PC-3 (cell line): ENCODE measurements around the gene ARHGEF28. TPM values are rescaled to one million over a fixed set of nuclear protein-coding genes. Genes with fewer than 3 reads are reported as not detected.

Experiments
- ATAC-seq: fragments of 200-7000 bp; cut with Tn5 transposase; 2 replicates; pipeline ENCODE4 v1.9.1; 2020; ENCODE audit warnings: mild to moderate bottlenecking, moderate library complexity
- BruUV-seq: library from RNA; stranded (reverse); fragments of 400-500 nt; replicated peaks from 2 replicates; lab custom pipeline; 2021; lab: Mats Ljungman, UMichigan
- CTCF ChIA-PET: fragments of 300-600 bp; sonication (Branson Sonifier 250); formaldehyde crosslinking; loops from one replicate; lab custom pipeline; 2022; ENCODE audit warnings: antibody characterized with exemption; lab: Charles Lee
- POLR2A ChIA-PET: fragments of 300-600 bp; sonication (Branson Sonifier 250); formaldehyde crosslinking; loops from one replicate; lab custom pipeline; 2022; ENCODE audit warnings: antibody characterized with exemption; ENCODE audit not compliant: unreplicated experiment; lab: Charles Lee
- DNase-seq: peaks from one replicate; pipeline ENCODE4 v3.0.0-alpha.2; 2015
- H2AFZ ChIP-seq: fragments of 300-600 bp; sonication (generic); 2 replicates; pipeline ENCODE4 v1.6.0; 2016; ENCODE audit warnings: antibody characterized with exemption, low read length
- H3F3A ChIP-seq: fragments of 300-600 bp; sonication (generic); one replicate; pipeline ENCODE4 v1.6.0; 2017; ENCODE audit warnings: antibody characterized with exemption, low read length, control low read depth, mild to moderate bottlenecking; ENCODE audit not compliant: unreplicated experiment
- H3K27ac ChIP-seq: fragments of 300-600 bp; sonication (generic); 2 replicates; pipeline ENCODE4 v1.5.1; 2016; ENCODE audit warnings: mild to moderate bottlenecking, low read length
- H3K27me3 ChIP-seq: fragments of 300-600 bp; sonication (generic); 2 replicates; pipeline ENCODE4 v1.6.1; 2016; ENCODE audit warnings: low read length, mixed read lengths
- H3K36me3 ChIP-seq: fragments of 300-600 bp; sonication (generic); 2 replicates; pipeline ENCODE4 v1.6.1; 2016; ENCODE audit warnings: low read depth, mixed run types, low read length, mixed read lengths
- H3K4me1 ChIP-seq: fragments of 300-600 bp; sonication (generic); 2 replicates; pipeline ENCODE4 v1.5.1; 2016; ENCODE audit warnings: low read length; ENCODE audit not compliant: insufficient read depth
- H3K4me2 ChIP-seq: fragments of 300-600 bp; sonication (generic); 2 replicates; pipeline ENCODE4 v1.6.0; 2016; ENCODE audit warnings: low read length
- H3K4me3 ChIP-seq: fragments of 300-600 bp; sonication (generic); 2 replicates; pipeline ENCODE4 v1.5.1; 2016; ENCODE audit warnings: mild to moderate bottlenecking, low read length, mixed read lengths
- H3K79me2 ChIP-seq: fragments of 300-600 bp; sonication (generic); 2 replicates; pipeline ENCODE4 v1.6.1; 2017; ENCODE audit warnings: low read length, mixed read lengths
- H3K9ac ChIP-seq: fragments of 300-600 bp; sonication (generic); 2 replicates; pipeline ENCODE4 v1.6.0; 2016; ENCODE audit warnings: mild to moderate bottlenecking, low read length
- H3K9me2 ChIP-seq: fragments of 300-600 bp; sonication (generic); replicated peaks from 2 replicates; pipeline ENCODE4 v1.6.1; 2016; ENCODE audit warnings: mixed run types, low read length, mixed read lengths
- H3K9me3 ChIP-seq: fragments of 300-600 bp; sonication (generic); 2 replicates; pipeline ENCODE4 v1.6.1; 2016; ENCODE audit warnings: low read length, mixed read lengths
- H4K20me1 ChIP-seq: fragments of 300-600 bp; sonication (generic); 2 replicates; pipeline ENCODE4 v1.6.1; 2016; ENCODE audit warnings: low read length, mixed read lengths
- CTCF ChIP-seq: fragments of 300-600 bp; sonication (generic); conservative IDR thresholded peaks from 2 replicates; pipeline ENCODE4 v1.5.1; 2017; ENCODE audit warnings: antibody characterized with exemption, low read depth, mild to moderate bottlenecking, low read length
- EZH2 ChIP-seq: fragments of 300-600 bp; sonication (generic); IDR thresholded peaks from one replicate; pipeline ENCODE4 v1.6.1; 2017; ENCODE audit warnings: antibody characterized with exemption, mild to moderate bottlenecking, low read length; ENCODE audit not compliant: unreplicated experiment
- EZH2phosphoT487 ChIP-seq: fragments of 300-600 bp; sonication (generic); IDR thresholded peaks from 2 replicates; pipeline ENCODE4 v1.6.1; 2018; ENCODE audit warnings: mild to moderate bottlenecking, antibody characterized with exemption, low read length, borderline replicate concordance
- intact Hi-C: fragments of 100-400 bp; cut with micrococcal nuclease; formaldehyde crosslinking; loops from 2 replicates; pipeline ENCODE4 v1.9.0; 2023
- total RNA-seq: library from RNA; depleted of rRNA; stranded (reverse); fragments of >200 nt; gene quantifications from 2 replicates; pipeline ENCODE4 v1.2.3, GENCODE V29; 2014

The ARHGEF28 gene
- total RNA-seq, 1 experiment from 2014 or later: 24.2 TPM

GRCh38 chr5:73732045-73732444 lies 106.0 kb downstream of the ARHGEF28 start:
- TF ChIP-seq CTCF: no peak
- TF ChIP-seq EZH2phosphoT487: no peak
- TF ChIP-seq EZH2: no peak
- no TSS peak for BruUV-seq
- no peaks in the 10 kb centered on the region for H4K20me1 ChIP-seq
- H3K4me1 ChIP-seq: peaks cover 12% of the 10 kb centered on the region; the same call in 1 of the 2 replicates
- H3F3A ChIP-seq: no peaks in the 10 kb centered on the region
- ChIA-PET CTCF (no interaction called here), POLR2A (no interaction called here)
- H3K27ac ChIP-seq: no peak overlapping the region
- DNase-seq (no peak), ATAC-seq (no peak)
- no peaks in the 10 kb centered on the region for H3K27me3 ChIP-seq
- no peaks in the 10 kb centered on the region for H3K79me2 ChIP-seq
- no peak overlapping the region for H3K9ac ChIP-seq
- H3K4me3 ChIP-seq: no peak overlapping the region
- intact Hi-C loops: no loop called here
- H3K9me3 ChIP-seq: no peaks in the 10 kb centered on the region
- no peaks in the 10 kb centered on the region for H3K9me2 ChIP-seq
- H3K36me3 ChIP-seq: no peaks in the 10 kb centered on the region
- no peak overlapping the region for H3K4me2 ChIP-seq
- H2AFZ ChIP-seq: no peak overlapping the region

GRCh38 chr5:73733219-73733618 lies 107.2 kb downstream of the ARHGEF28 start:
- H3K79me2 ChIP-seq: no peaks in the 10 kb centered on the region
- POLR2A ChIA-PET: no interaction called here
- no peaks in the 10 kb centered on the region for H4K20me1 ChIP-seq
- H3K9me2 ChIP-seq: no peaks in the 10 kb centered on the region
- no peaks in the 10 kb centered on the region for H3K9me3 ChIP-seq
- BruUV-seq: no TSS peak
- DNase-seq (no peak), ATAC-seq (no peak)
- H2AFZ ChIP-seq: no peak overlapping the region
- H3K4me1 ChIP-seq: peaks cover 12% of the 10 kb centered on the region; the same call in 1 of the 2 replicates
- H3K4me3 ChIP-seq: no peak overlapping the region
- intact Hi-C loops: no loop called here
- no peak overlapping the region for H3K27ac ChIP-seq
- no peak overlapping the region for H3K9ac ChIP-seq
- TF ChIP-seq EZH2phosphoT487 (no peak), CTCF (no peak), EZH2 (no peak)
- CTCF ChIA-PET: no interaction called here
- H3K27me3 ChIP-seq: no peaks in the 10 kb centered on the region
- no peaks in the 10 kb centered on the region for H3F3A ChIP-seq
- H3K36me3 ChIP-seq: no peaks in the 10 kb centered on the region
- H3K4me2 ChIP-seq: no peak overlapping the region

- BruUV-seq: no TSS peak
- CTCF ChIA-PET: no interaction called here
- Histone ChIP-seq H3K4me1 (no peaks in the 10 kb centered on the region), H3K9me2 (no peaks in the 10 kb centered on the region), H3K27me3 (no peaks in the 10 kb centered on the region), H3K9me3 (no peaks in the 10 kb centered on the region), H3K9ac (no peak overlapping the region), H3K4me3 (no peak overlapping the region), H3K36me3 (no peaks in the 10 kb centered on the region), H3K79me2 (no peaks in the 10 kb centered on the region), H3K27ac (no peak overlapping the region), H4K20me1 (no peaks in the 10 kb centered on the region), H3F3A (no peaks in the 10 kb centered on the region), H2AFZ (no peak overlapping the region), H3K4me2 (no peak overlapping the region)
- POLR2A ChIA-PET: no interaction called here
- intact Hi-C loops: no loop called here
- TF ChIP-seq CTCF: no peak
- no peak for TF ChIP-seq EZH2
- no peak for TF ChIP-seq EZH2phosphoT487
- ATAC-seq (no peak), DNase-seq (no peak)
These were observed 109.2 kb downstream of the ARHGEF28 start for GRCh38 chr5:73735032-73735734.
